SK-N-SH treated with all-trans-retinoic acid at 6 μM for 48 hours (cell line): ENCODE measurements around the gene IL36A.

Experiments
- ATAC-seq: fragments of 200-7000 bp; cut with Tn5 transposase; 3 replicates; pipeline ENCODE4 v1.9.1; 2020; ENCODE audit warnings: mild to moderate bottlenecking, moderate library complexity
- ARNTL ChIP-seq: fragments of 450-650 bp; formaldehyde crosslinking; IDR thresholded peaks from 2 replicates; pipeline ENCODE4 v1.5.0; 2020; ENCODE audit warnings: low read depth, mild to moderate bottlenecking, moderate library complexity, borderline replicate concordance
- BACH2 ChIP-seq: fragments of 250-450 bp; sonication (Bioruptor Pico); IDR thresholded peaks from 2 replicates; pipeline ENCODE4 v1.9.0; 2021; ENCODE audit warnings: mild to moderate bottlenecking, borderline replicate concordance
- CSDC2 ChIP-seq: fragments of 250-450 bp; sonication (Bioruptor Pico); IDR thresholded peaks from 2 replicates; pipeline ENCODE4 v1.5.0; 2020; ENCODE audit warnings: mild to moderate bottlenecking, moderate library complexity
- ESRRG ChIP-seq: fragments of 250-450 bp; sonication (Bioruptor Pico); IDR thresholded peaks from 2 replicates; pipeline ENCODE4 v1.6.1; 2021; ENCODE audit warnings: mild to moderate bottlenecking
- ISL1 ChIP-seq: fragments of 250-450 bp; sonication (Bioruptor Pico); IDR thresholded peaks from 2 replicates; pipeline ENCODE4 v2.1.2; 2022; ENCODE audit warnings: mild to moderate bottlenecking, moderate library complexity
- OSR1 ChIP-seq: fragments of 250-450 bp; sonication (Bioruptor Pico); IDR thresholded peaks from 2 replicates; pipeline ENCODE4 v1.8.0; 2022; ENCODE audit warnings: moderate library complexity, mild to moderate bottlenecking, inconsistent platforms
- PPARA ChIP-seq: fragments of 250-450 bp; sonication (Bioruptor Pico); IDR thresholded peaks from 2 replicates; pipeline ENCODE4 v1.5.0; 2020; ENCODE audit warnings: mild to moderate bottlenecking, borderline replicate concordance
- RARB ChIP-seq: fragments of 250-450 bp; sonication (Bioruptor Pico); IDR thresholded peaks from 2 replicates; pipeline ENCODE4 v1.8.0; 2021; ENCODE audit warnings: mild to moderate bottlenecking, moderate library complexity
- TSHZ2 ChIP-seq: fragments of 250-450 bp; sonication (Bioruptor Pico); IDR thresholded peaks from 2 replicates; pipeline ENCODE4 v1.5.0; 2020; ENCODE audit warnings: mild to moderate bottlenecking, moderate library complexity
- ZC3H10 ChIP-seq: fragments of 250-450 bp; sonication (Bioruptor Pico); IDR thresholded peaks from 2 replicates; pipeline ENCODE4 v1.5.1; 2021; ENCODE audit warnings: mild to moderate bottlenecking, moderate library complexity
- ZFP3 ChIP-seq: fragments of 250-450 bp; sonication (Bioruptor Pico); IDR thresholded peaks from 2 replicates; pipeline ENCODE4 v1.5.0; 2020; ENCODE audit warnings: mild to moderate bottlenecking, moderate library complexity
- ZNF565 ChIP-seq: fragments of 450-650 bp; formaldehyde crosslinking; conservative IDR thresholded peaks from 2 replicates; pipeline ENCODE4 v1.5.0; 2020; ENCODE audit warnings: low read depth, mild to moderate bottlenecking, moderate library complexity
- ZNF70 ChIP-seq: fragments of 450-650 bp; formaldehyde crosslinking; IDR thresholded peaks from 2 replicates; pipeline ENCODE4 v1.5.0; 2020; ENCODE audit warnings: mild to moderate bottlenecking, moderate library complexity
- TF ChIP-seq, protein P1 (sequence below): fragments of 250-450 bp; sonication (Bioruptor Pico); IDR thresholded peaks from 2 replicates; pipeline ENCODE4 v1.5.1; 2020; ENCODE audit warnings: low read depth, mild to moderate bottlenecking, moderate library complexity
- TF ChIP-seq, protein P2 (sequence below): fragments of 250-450 bp; sonication (Bioruptor Pico); IDR thresholded peaks from 2 replicates; pipeline ENCODE4 v1.8.0; 2020; ENCODE audit warnings: mild to moderate bottlenecking, moderate library complexity, borderline replicate concordance
- TF ChIP-seq, protein P3 (sequence below): fragments of 250-450 bp; sonication (Bioruptor Pico); IDR thresholded peaks from 2 replicates; pipeline ENCODE4 v1.8.0; 2021; ENCODE audit warnings: low read depth, mild to moderate bottlenecking, moderate library complexity, borderline replicate concordance
- TF ChIP-seq, protein P4 (sequence below): fragments of 250-450 bp; sonication (Bioruptor Pico); IDR thresholded peaks from 2 replicates; pipeline ENCODE4 v1.5.1; 2021; ENCODE audit warnings: mild to moderate bottlenecking, moderate library complexity

IL36A gene

GRCh38 chr2:113025737-113026136, 20.5 kb downstream of the IL36A start (continued):
- TF ChIP-seq, protein P1, sequence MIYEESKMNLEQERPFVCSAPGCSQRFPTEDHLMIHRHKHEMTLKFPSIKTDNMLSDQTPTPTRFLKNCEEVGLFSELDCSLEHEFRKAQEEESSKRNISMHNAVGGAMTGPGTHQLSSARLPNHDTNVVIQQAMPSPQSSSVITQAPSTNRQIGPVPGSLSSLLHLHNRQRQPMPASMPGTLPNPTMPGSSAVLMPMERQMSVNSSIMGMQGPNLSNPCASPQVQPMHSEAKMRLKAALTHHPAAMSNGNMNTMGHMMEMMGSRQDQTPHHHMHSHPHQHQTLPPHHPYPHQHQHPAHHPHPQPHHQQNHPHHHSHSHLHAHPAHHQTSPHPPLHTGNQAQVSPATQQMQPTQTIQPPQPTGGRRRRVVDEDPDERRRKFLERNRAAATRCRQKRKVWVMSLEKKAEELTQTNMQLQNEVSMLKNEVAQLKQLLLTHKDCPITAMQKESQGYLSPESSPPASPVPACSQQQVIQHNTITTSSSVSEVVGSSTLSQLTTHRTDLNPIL (CRISPR knock-in tag): no peak
- TF ChIP-seq, protein P2, sequence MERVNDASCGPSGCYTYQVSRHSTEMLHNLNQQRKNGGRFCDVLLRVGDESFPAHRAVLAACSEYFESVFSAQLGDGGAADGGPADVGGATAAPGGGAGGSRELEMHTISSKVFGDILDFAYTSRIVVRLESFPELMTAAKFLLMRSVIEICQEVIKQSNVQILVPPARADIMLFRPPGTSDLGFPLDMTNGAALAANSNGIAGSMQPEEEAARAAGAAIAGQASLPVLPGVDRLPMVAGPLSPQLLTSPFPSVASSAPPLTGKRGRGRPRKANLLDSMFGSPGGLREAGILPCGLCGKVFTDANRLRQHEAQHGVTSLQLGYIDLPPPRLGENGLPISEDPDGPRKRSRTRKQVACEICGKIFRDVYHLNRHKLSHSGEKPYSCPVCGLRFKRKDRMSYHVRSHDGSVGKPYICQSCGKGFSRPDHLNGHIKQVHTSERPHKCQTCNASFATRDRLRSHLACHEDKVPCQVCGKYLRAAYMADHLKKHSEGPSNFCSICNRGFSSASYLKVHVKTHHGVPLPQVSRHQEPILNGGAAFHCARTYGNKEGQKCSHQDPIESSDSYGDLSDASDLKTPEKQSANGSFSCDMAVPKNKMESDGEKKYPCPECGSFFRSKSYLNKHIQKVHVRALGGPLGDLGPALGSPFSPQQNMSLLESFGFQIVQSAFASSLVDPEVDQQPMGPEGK: no peak
- no peak for TF ChIP-seq ZNF565 (CRISPR knock-in tag)
- TF ChIP-seq, all 23 proteins: peak for 0

DNA sequence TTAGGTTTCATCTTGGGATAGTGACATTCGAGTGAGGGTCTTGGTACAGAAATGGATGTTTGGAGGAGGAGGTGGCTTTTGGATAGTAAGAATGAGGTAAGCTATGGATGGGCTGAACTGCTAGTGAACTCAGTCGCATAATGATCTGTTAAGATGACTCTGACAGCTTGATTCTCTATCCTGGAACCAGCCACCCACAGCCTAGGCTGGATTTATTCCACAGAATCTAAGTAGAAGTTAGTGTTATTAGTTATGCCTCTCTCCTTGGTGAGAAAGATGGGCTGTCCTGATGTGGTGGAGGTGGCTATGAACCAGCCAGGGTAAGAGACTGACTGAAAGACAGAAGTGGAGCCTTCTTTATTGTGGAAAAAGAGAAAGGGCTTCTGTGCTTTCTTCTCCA, 22.4 kb downstream of the IL36A start:
- ATAC-seq: no peak
- TF ChIP-seq ARNTL (CRISPR knock-in tag) (no peak), ZFP3 (CRISPR knock-in tag) (no peak), ESRRG (CRISPR knock-in tag) (no peak)

GRCh38 chr2:113028112-113028511, 22.9 kb downstream of the IL36A start:
- TF ChIP-seq RARB (CRISPR knock-in tag) (no peak), BACH2 (CRISPR knock-in tag) (no peak), OSR1 (CRISPR knock-in tag) (no peak), ZFP3 (CRISPR knock-in tag) (no peak), PPARA (CRISPR knock-in tag) (no peak), CSDC2 (CRISPR knock-in tag) (no peak), ZNF565 (CRISPR knock-in tag) (no peak), ARNTL (CRISPR knock-in tag) (no peak)
- TF ChIP-seq, protein P2: no peak
- TF ChIP-seq, protein P3, sequence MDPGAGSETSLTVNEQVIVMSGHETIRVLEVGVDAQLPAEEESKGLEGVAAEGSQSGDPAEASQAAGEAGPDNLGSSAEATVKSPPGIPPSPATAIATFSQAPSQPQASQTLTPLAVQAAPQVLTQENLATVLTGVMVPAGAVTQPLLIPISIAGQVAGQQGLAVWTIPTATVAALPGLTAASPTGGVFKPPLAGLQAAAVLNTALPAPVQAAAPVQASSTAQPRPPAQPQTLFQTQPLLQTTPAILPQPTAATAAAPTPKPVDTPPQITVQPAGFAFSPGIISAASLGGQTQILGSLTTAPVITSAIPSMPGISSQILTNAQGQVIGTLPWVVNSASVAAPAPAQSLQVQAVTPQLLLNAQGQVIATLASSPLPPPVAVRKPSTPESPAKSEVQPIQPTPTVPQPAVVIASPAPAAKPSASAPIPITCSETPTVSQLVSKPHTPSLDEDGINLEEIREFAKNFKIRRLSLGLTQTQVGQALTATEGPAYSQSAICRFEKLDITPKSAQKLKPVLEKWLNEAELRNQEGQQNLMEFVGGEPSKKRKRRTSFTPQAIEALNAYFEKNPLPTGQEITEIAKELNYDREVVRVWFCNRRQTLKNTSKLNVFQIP (CRISPR knock-in tag): no peak
- ATAC-seq: no peak

GRCh38 chr2:113032737-113033136, 27.5 kb downstream of the IL36A start:
- no peak for ATAC-seq
- no peak for TF ChIP-seq PPARA (CRISPR knock-in tag)
- TF ChIP-seq, protein P3 (CRISPR knock-in tag): no peak
- TF ChIP-seq, protein P4, sequence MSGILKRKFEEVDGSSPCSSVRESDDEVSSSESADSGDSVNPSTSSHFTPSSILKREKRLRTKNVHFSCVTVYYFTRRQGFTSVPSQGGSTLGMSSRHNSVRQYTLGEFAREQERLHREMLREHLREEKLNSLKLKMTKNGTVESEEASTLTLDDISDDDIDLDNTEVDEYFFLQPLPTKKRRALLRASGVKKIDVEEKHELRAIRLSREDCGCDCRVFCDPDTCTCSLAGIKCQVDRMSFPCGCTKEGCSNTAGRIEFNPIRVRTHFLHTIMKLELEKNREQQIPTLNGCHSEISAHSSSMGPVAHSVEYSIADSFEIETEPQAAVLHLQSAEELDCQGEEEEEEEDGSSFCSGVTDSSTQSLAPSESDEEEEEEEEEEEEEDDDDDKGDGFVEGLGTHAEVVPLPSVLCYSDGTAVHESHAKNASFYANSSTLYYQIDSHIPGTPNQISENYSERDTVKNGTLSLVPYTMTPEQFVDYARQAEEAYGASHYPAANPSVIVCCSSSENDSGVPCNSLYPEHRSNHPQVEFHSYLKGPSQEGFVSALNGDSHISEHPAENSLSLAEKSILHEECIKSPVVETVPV: no peak
- no peak for TF ChIP-seq ZNF565 (CRISPR knock-in tag)
- TF ChIP-seq ZC3H10: no peak
- TF ChIP-seq OSR1 (CRISPR knock-in tag): no peak
- no peak for TF ChIP-seq ZFP3 (CRISPR knock-in tag)
- TF ChIP-seq ESRRG (CRISPR knock-in tag): no peak
- TF ChIP-seq ARNTL (CRISPR knock-in tag): no peak
- TF ChIP-seq ZNF70 (CRISPR knock-in tag): no peak
- no peak for TF ChIP-seq TSHZ2 (CRISPR knock-in tag)
- TF ChIP-seq BACH2 (CRISPR knock-in tag): no peak
- no peak for TF ChIP-seq ISL1 (CRISPR knock-in tag)
- TF ChIP-seq, all 23 proteins: peak for 0
